Left hindlimb (tissue), 1 donor: Measurements from ENCODE around the gene PSMA1.
"Not testable (repeated sequence)": the region's sequence is repeated elsewhere in the genome, so short reads cannot be mapped to it uniquely, and the experiment has no call there.

ENCODE experiments used
- DNase-seq: peaks from one replicate; pipeline ENCODE4 v3.0.0-alpha.2; 2018

PSMA1 gene

GRCh38 chr11:14519917-14520746 is at the start of gene PSMA1:
Gene PSMA1, minus strand, starts transcription at chr11:14520386. Its CDS starts 87 bp downstream, at chr11:14520299.
- DNase-seq, result peak; percentile 97

DNA sequence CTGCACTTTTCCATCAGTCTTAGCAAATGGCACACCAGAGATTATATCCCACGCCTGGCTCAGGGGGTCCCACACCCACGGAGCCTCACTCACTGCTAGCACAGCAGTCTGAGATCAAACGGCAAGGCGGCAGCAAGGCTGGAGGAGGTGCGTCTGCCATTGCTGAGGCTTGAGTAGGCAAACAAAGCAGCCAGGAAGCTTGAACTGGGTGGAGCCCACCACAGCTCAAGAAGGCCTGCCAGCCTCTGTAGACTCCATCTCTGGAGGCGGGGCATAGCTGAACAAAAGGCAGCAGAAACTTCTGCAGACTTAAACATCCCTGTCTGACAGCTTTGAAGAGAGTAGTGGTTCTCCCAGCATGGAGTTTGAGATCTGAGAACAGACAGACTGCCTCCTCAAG is 49.3 kb upstream of the PSMA1 start:
- DNase-seq, result not testable (repeated sequence)

DNA sequence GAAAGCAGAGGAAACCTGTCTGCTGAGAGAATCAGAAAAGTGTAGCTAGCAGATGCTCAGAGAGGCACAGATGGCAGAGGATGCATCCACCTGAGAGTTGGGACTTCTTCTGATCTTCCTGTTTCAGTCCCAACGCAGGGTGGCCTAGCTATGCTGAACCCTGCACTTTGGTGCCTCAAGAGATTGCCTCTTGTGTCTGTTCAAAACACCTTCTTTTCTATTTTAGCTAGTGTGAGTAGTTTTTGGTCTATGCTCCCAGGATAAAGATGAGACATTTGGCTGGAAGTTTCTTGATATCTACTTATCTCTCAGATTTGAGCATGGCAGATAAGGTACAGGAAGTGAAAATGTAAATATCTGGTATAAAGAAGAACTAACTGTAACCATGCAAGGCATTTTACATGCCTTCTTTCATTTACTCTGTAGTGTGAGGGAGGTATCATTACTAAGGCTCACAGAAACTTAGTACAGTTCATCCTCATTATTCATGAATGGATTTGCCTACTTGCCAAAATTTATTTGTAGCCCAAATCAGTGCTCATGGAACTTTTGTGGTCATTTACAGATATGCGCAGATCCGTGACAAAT is 47.0 kb upstream of the PSMA1 start:
- no peak for DNase-seq

DNA sequence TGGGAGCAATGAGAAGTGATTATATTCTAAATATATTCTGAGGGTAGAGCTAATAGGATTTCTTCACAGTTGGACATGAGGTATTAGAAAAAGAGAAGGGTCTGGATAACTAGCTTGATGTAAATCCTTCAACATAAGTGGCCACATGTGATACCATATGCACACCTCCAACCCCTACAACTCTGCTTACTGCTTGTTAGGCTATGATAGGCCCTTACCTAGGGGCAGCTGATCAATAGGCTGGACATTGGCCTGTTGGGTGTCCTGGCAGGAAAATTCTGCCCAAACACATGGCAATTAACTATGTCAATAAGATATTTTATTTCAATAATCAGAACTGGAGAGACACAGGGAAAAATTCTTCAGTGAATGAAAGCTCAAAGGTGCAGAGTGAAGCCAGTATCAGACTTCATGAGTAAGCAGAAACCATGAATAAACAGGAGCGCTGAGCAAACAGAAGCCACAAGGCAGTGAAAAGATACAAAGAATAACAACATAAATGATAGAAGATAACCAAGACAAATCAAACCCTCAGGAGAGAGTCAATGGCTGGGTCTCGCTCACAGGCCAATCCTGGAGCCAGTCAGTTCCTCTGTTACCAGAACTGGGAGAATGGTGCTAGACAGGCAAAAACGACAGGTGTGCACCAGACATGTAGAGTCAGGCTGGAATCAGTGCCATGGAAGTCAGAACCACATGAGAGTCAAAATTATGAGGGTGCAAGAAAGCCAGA is 46.3 kb upstream of the PSMA1 start:
- no peak for DNase-seq

GRCh38 chr11:14565845-14566244 is 45.7 kb upstream of the PSMA1 start:
- no peak for DNase-seq

GRCh38 chr11:14555818-14556217 is 35.6 kb upstream of the PSMA1 start:
- no peak for DNase-seq

DNA sequence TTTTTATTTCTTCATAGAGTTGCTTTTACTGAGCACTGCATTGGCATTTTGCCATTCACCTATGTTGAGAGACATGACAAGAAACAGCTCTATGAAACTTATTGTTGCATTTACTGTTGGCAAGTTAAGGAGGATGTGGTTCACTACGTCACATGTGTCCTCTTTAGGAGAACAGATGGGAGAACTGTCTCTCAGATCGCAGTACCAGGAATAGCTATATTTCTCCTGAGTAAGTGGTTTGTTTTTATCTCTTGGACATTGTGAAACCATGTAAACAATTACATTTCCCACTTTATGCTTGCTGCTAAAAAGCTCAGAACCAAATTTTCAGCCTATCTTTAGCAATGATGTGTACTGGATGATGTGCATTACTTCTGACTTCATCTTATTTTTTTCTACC is 34.8 kb upstream of the PSMA1 start:
- no peak for DNase-seq

DNA sequence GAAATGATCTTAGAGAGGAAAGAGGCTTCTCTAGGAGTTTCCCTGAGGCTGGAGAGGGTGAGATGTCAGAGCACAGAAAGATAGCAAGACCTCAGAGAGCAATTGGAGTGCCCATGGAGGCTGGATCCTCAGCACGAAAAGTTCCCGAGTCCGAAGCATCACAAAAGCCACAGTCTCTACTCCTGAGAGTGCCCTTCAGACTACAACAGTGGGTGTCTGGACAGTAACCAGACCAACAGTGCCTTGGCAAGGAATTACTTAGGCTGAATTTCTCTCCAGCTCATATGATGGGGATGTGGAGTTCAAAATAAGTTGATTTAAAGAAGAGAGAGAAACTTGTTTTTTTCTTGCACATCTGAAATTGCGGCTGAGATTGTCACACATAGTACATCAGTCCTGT is 31.9 kb upstream of the PSMA1 start:
- no peak for DNase-seq

- no peak for DNase-seq
Measured at GRCh38 chr11:14551380-14551779, 31.2 kb upstream of the PSMA1 start.

DNA sequence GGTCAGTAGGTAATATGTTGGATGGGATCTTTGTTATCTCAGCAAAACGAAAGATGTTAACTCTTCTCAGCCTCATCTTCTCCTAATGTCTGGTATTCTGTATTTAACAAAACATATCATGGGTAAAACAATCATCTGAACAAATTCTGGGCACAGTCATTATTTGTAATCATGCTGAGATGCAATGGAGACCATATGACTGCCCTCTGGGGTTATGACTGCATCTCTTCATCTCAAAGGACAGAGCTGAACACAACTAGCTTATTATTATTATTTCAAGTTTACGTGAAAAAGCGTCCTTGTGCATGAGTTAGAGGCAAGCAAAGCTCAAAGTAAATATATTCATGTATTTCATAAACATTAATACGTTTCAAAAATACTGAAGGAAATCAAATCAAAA is 29.7 kb upstream of the PSMA1 start:
- DNase-seq, result no peak

DNA sequence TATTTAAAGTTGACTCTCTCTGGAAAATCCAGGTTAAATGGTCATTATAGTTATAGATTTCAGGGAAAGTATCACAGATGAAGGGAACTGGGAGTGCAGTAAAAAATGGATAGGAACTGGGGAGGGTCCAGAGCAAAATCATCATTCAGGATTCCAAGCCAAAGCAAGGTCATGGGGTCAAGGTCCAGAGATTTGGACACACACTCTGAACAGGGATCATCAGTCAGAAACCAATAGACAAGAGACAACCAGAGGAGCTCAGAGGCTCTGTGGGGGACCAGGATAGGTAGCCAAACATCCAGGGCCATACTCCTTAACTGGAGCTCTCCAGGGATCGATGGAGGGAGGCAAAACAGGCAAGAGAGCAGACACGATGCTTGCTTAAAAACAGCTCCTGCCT is 27.3 kb upstream of the PSMA1 start:
- no peak for DNase-seq

GRCh38 chr11:14546672-14547071 is 26.5 kb upstream of the PSMA1 start:
- DNase-seq, result no peak

GRCh38 chr11:14544611-14545010 is 24.4 kb upstream of the PSMA1 start:
- DNase-seq, result no peak

DNA sequence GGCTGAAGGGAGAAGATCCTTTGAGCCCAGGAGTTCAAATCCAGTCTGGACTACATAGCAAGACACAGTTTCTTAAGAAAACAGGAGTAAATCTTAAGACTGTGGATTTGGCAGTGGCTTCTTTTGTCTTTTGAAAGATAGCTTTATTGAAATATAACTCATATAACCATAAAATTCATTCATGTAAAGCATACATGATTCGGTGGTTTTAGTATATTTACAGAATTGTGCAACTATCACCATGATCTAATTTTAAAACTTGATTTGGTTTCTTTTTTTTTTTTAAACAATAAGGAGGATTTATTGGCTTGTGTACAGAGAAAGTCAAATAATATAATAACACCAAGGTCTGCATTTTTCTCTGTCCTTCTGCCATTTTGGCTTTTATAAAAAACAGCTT is 23.1 kb upstream of the PSMA1 start:
- no peak for DNase-seq

DNA sequence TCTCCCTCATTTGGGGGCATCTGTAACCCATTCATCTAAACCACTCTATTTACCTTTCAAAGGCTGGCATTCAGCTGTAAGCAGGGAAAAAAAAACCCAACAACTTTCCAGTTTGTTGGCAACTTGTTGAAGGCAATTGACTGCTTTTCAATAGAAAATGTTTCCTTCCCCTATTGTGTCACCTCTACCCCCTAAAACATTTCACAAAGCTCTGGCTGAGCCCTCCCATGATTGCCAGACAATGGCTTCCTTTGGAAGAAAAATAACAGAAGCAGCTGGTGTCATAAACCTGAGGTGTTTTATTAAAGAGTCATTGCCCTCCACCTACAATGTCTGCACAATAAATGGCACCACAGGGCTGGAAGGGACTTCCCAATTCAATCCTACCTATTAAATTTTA is 22.1 kb upstream of the PSMA1 start:
- no peak for DNase-seq

GRCh38 chr11:14541192-14541947 is 21.2 kb upstream of the PSMA1 start:
- no peak for DNase-seq

DNA sequence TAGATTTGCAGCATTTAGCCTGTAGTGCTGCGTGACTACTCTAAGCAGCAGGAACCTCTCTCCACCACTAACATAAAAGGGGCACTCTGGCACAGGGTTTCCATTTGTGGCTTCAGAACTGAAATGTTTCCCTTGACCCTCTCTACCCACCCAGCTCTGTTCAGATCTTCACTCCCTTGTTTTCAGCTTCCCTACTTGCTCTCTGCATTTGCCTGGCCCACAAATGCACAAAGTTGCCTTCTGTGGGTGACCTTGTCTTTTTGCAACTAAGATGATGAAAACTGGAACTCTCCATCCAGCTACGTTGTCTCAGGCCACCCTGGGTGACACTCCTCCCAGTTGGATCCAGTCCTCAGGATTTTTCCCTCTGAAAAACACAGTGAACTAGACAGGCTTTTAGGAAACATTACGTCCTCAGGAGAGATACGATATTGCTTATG is 19.8 kb upstream of the PSMA1 start:
- DNase-seq, result no peak

DNA sequence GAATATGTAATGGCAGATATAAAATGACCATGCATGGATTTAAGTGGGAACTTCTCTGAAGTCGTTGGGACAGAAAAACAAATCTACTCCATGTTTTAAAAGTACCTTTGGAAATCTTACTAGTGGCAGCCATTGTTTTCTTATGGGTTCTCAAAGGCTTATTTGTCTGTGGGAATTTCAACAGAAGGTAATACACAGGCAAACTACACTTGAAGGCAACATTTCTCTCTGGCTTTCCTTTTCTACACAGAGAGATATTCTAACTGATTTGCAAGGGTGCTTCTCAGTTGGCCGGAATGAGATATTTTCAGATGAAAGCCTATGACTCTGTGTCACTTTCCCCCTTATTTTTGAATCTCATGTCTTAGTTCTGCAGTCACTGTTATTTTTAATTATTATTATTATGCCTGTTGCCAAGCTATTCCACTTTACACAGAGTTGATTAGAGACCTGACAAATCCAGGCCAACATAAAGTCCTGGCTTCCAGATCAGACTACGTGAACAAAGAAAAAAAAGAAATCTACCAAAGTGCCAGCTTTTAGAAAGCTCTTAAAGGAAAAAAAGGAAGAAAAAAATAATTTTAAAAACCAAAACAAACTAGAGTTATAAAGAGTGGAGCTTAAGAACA is 18.9 kb upstream of the PSMA1 start:
- DNase-seq, result no peak

GRCh38 chr11:14538271-14538925 is 18.2 kb upstream of the PSMA1 start:
- no peak for DNase-seq

DNA sequence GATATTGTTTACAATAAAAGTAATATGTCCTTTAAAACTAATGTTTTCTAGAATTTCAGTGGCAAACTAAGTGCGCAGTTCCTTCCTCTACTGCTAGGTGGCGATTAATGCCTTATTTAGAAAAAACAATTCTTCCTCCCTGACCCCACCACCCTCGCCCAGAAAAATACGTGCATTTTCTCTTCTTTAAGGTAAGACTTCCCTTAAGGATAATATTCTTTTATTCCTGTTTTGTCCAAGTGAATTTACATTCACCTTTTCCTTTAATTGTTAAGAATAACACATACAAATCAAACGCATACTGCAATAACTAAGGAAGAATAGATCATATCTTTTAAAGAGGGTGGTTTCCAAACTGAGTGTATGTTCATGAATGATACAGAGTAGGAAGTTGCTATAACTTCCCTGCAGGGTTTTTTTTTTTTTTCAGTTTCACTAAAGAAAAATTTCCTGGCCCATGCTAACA is 17.0 kb upstream of the PSMA1 start:
- DNase-seq, result no peak

DNA sequence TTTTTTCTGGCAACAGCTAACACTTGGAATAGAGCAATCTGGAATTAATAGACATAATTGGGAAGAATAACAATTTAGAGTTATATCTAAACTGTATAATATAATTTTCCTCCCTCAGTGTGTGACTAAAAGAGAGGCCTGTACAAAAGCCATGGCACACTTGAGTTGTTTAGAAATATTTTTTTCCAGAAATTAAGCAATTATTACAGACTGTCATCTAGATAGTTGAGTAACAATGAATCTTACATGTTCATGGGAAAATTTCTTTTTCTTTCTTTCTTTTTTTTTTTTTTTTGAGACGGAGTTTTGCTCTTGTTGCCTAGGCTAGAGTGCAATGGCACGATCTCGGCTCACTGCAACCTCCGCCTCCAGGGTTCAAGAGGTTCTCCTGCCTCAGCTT is 15.0 kb upstream of the PSMA1 start:
- DNase-seq, result not testable (repeated sequence)

- DNase-seq, result no peak
Measured at GRCh38 chr11:14529951-14530350, 9.8 kb upstream of the PSMA1 start.
